Suprapubic skin (tissue), 4 donors: Measurements from ENCODE around the gene CHST11. TPM values are rescaled to one million over a fixed set of nuclear protein-coding genes. Genes with fewer than 3 reads are reported as not detected.

Experiments used
- DNase-seq, 2 donors: peaks; one replicate each; pipeline ENCODE4 v3.0.0-alpha.2; 2019; ENCODE audit warnings: low spot score in 2 of 2
- H3K27ac ChIP-seq: fragments of 200-600 bp; sonication (generic); one replicate; pipeline ENCODE4 v1.5.1; 2019
- H3K27me3 ChIP-seq: fragments of 200-600 bp; sonication (generic); one replicate; pipeline ENCODE4 v1.5.1; 2019
- H3K36me3 ChIP-seq: fragments of 200-600 bp; sonication (generic); one replicate; pipeline ENCODE4 v1.5.1; 2019
- H3K4me1 ChIP-seq: fragments of 200-600 bp; sonication (generic); one replicate; pipeline ENCODE4 v1.5.1; 2019
- H3K4me3 ChIP-seq: fragments of 200-600 bp; sonication (generic); one replicate; pipeline ENCODE4 v1.5.1; 2019; ENCODE audit warnings: mild to moderate bottlenecking
- H3K9me3 ChIP-seq: fragments of 200-600 bp; sonication (generic); one replicate; pipeline ENCODE4 v1.5.1; 2019
- EP300 ChIP-seq: sonication (generic); formaldehyde crosslinking; IDR thresholded peaks from one replicate; pipeline ENCODE4 v1.6.1; 2017; ENCODE audit warnings: antibody characterized with exemption
- POLR2A ChIP-seq, 2 donors: fragments of 450-650 bp; IDR thresholded peaks; one replicate each; pipeline ENCODE4 v1.6.1; 2017; ENCODE audit warnings: antibody characterized with exemption in 2 of 2, mild to moderate bottlenecking in 2 of 2, moderate library complexity in 2 of 2
- POLR2AphosphoS5 ChIP-seq, 3 donors: sonication (generic); formaldehyde crosslinking; IDR thresholded peaks; one replicate each; pipeline ENCODE4 v1.6.1; 2017; ENCODE audit warnings: antibody characterized with exemption in 3 of 3
- WGBS: methylation state at CpG from one replicate; pipeline ENCODE4 v1.1.5; 2018; 5-methylcytosine and 5-hydroxymethylcytosine counted together
- total RNA-seq, 4 donors: library from RNA; depleted of rRNA; stranded (reverse); fragments of >200 nt; gene quantifications; one replicate each; pipeline ENCODE4 v1.1.0, GENCODE V29; 2016
- TF ChIP-seq, protein P1 (sequence below), 2 donors: fragments of 200-600 bp in 1 of 2; fragments of 450-650 bp in 1 of 2; sonication (generic) in 1 of 2; IDR thresholded peaks; one replicate each; pipeline ENCODE4 v1.5.1; 2016 to 2019; ENCODE audit warnings: antibody characterized with exemption in 2 of 2, mild to moderate bottlenecking in 1 of 2, moderate library complexity in 1 of 2

Gene CHST11
- total RNA-seq, 4 donors from 2014 or later: 1.8 to 5.8 (median 3.8) TPM

DNA sequence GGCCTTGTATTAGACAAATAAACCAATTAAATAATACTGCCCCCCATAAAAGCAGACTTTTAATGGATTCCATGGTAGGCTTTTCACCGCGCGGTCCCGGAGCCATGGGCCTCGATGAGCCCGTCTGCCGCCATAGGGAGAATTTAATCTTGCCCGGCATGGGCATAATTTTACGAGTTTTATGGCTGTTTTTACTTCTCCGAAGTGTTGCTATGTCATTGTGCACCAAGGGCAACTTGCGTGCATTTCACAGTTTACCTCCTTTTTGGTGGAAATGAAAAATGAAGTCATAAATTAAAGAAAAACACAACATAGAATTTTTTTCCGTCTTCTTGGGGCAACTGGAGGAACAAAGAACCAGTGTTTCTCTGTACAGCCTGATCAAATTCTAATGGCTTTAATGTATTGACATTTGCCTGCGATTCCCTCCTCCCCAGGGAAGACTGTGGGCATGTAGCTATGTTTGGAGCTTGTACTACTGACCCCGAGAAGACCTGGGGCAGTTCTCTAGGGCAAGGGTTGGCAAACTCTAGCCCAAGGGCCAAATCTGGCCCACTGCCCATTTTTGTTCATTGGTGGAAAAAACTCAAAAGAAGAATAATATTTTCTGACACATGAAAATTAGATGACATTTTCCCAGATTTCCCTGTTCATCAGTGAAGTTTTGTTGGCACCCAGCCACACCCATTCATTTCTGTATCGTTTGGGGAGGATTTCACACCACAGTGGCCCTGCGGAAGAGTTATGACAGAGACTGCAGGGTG is 142.7 kb downstream of the CHST11 start:
- TF ChIP-seq, protein P1, sequence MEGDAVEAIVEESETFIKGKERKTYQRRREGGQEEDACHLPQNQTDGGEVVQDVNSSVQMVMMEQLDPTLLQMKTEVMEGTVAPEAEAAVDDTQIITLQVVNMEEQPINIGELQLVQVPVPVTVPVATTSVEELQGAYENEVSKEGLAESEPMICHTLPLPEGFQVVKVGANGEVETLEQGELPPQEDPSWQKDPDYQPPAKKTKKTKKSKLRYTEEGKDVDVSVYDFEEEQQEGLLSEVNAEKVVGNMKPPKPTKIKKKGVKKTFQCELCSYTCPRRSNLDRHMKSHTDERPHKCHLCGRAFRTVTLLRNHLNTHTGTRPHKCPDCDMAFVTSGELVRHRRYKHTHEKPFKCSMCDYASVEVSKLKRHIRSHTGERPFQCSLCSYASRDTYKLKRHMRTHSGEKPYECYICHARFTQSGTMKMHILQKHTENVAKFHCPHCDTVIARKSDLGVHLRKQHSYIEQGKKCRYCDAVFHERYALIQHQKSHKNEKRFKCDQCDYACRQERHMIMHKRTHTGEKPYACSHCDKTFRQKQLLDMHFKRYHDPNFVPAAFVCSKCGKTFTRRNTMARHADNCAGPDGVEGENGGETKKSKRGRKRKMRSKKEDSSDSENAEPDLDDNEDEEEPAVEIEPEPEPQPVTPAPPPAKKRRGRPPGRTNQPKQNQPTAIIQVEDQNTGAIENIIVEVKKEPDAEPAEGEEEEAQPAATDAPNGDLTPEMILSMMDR (IDR thresholded peaks at IDR 0.05): no peak
- TF ChIP-seq POLR2A (IDR thresholded peaks at IDR 0.05) (no peak), POLR2AphosphoS5 (IDR thresholded peaks at IDR 0.05) (no peak), EP300 (no peak)
- Histone ChIP-seq H3K27ac (no peak overlapping the region), H3K36me3 (no peaks in the 10 kb centered on the region), H3K4me1 (peaks cover 45% of the 10 kb centered on the region), H3K27me3 (no peaks in the 10 kb centered on the region), H3K9me3 (no peaks in the 10 kb centered on the region), H3K4me3 (no peak overlapping the region)
- WGBS: 77% methylated on average over 16 of the region's 16 CpGs
- DNase-seq: no peak

DNA sequence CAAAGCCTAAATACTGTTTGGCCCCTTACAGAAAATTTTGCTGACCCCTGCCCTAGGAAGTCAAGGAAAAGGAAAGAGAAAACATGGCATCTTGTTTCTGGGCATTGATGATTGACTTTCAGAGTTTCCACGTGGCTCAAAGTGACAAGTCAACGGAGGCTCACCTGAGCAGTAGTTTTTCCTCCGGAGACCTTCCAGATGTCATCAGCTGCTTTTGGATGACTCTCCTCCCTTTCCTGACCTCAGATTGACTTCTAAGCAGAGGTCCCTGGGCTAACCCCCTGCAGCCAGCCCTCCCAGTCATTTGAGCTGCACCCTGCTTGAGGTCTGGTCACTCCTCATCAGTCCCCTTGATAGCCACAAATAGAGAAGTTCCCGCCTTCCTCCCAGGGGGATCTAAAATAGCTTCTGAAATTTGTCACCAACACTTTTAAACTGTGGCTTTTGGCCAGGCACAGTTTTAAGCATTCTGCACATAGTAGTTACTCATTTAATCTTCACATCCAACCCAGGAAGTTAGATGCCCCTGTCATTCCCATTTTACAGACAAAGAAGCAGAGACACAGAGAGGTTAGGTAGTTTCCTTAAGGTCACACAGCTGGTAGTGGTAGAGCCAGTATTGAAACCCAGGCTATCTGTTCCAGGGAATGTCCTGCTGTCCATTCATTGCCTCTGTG is 143.4 kb downstream of the CHST11 start:
- DNase-seq: no peak
- Histone ChIP-seq H3K4me1 (peaks cover 52% of the 10 kb centered on the region), H3K27ac (no peak overlapping the region), H3K4me3 (no peak overlapping the region), H3K27me3 (no peaks in the 10 kb centered on the region), H3K36me3 (no peaks in the 10 kb centered on the region), H3K9me3 (no peaks in the 10 kb centered on the region)
- TF ChIP-seq POLR2AphosphoS5 (IDR thresholded peaks at IDR 0.05) (no peak), POLR2A (IDR thresholded peaks at IDR 0.05) (no peak), EP300 (no peak)
- TF ChIP-seq, protein P1 (IDR thresholded peaks at IDR 0.05): no peak
- 79% methylated on average over 4 of the region's 4 CpGs for WGBS

DNA sequence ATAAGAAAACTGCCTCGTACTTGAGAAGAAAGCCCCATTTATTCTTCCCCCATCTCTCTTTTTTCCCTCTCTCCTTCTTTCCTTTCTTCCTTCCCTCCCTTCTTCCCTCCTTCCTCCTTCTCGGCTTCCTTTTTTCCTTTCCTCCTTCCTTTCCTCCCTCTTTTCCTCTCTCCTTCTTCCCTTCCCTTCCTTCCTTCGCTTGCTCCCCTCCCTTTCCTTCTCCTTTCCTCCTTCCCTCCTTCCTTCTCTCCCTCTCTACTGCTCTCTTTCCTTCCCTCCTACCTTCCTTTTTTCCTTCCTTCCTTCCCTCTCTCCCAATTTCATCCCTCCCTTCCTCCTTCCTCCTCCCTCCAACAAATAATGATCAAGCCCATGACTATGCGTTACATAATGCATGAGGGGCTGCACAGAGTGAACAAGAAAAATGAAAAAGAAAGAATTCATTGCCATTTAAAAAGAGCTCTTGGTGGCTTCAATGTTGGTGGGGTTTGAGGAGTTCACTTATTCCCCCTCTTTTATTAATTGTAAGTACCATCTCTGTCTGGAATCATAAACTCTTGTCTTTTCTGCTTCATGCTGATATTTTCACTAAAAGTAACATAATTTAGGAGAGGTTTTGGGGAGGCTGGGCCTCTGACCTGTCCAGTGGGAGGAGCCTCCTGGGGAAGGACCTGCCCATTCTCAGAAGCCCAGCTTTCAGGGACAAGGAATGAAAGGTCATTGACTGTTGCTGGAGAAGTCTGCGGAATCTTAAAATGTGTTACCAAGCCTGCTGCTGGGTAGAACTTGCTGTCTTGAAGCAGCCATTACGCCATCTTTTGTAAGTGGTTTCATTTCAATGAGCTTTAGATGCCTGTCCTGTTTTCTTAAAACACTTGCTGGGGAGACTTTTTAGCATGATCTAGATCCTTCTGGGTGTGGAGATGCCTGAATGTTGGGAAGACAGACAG is 144.3 kb downstream of the CHST11 start:
- H3K4me3 ChIP-seq: no peak overlapping the region
- no peak overlapping the region for H3K27ac ChIP-seq
- no peaks in the 10 kb centered on the region for H3K9me3 ChIP-seq
- no peaks in the 10 kb centered on the region for H3K36me3 ChIP-seq
- 91% methylated on average over 6 of the region's 6 CpGs for WGBS
- no peak for DNase-seq
- no peaks in the 10 kb centered on the region for H3K27me3 ChIP-seq
- peaks cover 52% of the 10 kb centered on the region for H3K4me1 ChIP-seq
- TF ChIP-seq POLR2AphosphoS5 (IDR thresholded peaks at IDR 0.05) (no peak), EP300 (no peak), POLR2A (IDR thresholded peaks at IDR 0.05) (no peak)
- TF ChIP-seq, protein P1 (IDR thresholded peaks at IDR 0.05): no peak

DNA sequence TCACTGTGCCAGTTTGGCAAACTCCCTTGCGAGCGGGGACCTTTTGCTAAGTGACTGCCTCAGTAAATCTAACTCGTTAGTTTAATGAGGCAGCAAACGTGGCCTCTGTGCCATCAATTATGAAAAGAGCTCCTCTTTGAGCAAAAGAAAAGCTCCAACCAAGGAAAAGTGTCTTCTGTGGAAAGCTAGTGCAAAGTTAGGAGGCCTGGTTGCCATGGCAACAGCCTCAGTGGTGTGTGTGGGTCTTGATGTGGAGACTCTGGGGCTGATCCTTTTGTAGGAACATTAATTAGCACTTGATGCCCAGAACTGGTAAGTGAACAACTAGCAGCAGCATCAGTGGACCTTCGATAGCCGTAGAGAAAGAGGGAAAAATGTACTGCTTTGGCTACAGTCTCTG is 145.7 kb downstream of the CHST11 start:
- Histone ChIP-seq H3K36me3 (no peaks in the 10 kb centered on the region), H3K9me3 (no peaks in the 10 kb centered on the region), H3K4me3 (no peak overlapping the region), H3K4me1 (peaks cover 50% of the 10 kb centered on the region), H3K27ac (no peak overlapping the region), H3K27me3 (no peaks in the 10 kb centered on the region)
- WGBS: 94% methylated on average over 6 of the region's 6 CpGs
- TF ChIP-seq, protein P1 (IDR thresholded peaks at IDR 0.05): no peak
- TF ChIP-seq POLR2A (IDR thresholded peaks at IDR 0.05): no peak
- no peak for DNase-seq
